COLO668 (cell line): ENCODE measurements around the gene MAP3K9.

Source experiments
- DNase-seq: peaks from one replicate; lab custom pipeline; 2025; ENCODE audit not compliant: unreplicated experiment; lab: John Stamatoyannopoulos, UW

The MAP3K9 gene

GRCh38 chr14:70821584-70822529 lies 12.5 kb upstream of the MAP3K9 start:
- DNase-seq, result peak; percentile 61

DNA sequence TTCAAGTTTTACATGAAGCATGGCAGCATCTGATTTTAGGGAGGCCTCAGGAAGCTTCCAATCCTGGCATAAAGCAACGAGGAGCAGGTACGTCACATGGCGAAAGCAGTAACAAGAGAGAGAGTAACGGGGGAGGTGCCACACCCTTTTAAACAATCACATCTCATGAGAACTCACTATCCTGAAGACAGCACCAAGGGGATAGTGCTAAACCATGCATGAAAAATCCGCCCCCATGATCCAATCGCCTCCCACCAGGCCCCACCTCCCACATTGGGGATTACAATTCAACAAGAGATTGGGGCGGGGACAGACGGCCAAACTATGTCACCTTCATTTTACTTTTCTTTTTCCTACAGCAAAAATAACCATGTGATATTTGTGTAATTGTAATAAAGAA lies 7.2 kb upstream of the MAP3K9 start:
- no peak for DNase-seq

DNA sequence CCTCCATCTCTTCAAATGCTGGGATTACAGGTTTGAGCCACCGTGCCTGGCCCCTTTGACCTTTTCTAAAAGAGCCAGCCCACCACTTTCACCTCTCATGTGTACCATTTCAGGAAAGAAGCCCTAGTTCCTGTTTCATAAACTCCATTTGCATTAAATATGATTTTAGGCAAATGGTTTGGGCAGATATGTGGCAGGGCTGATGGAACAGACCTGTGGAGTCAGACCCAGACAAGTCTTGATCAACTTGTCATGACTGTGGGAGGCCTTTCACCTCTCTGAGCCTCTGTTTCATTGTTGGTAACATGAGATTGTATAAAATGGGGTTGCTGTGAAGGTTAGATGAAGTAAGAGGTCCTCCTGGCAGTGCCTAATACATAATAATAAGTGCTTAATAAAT lies 5.2 kb upstream of the MAP3K9 start:
- DNase-seq, result no peak

DNA sequence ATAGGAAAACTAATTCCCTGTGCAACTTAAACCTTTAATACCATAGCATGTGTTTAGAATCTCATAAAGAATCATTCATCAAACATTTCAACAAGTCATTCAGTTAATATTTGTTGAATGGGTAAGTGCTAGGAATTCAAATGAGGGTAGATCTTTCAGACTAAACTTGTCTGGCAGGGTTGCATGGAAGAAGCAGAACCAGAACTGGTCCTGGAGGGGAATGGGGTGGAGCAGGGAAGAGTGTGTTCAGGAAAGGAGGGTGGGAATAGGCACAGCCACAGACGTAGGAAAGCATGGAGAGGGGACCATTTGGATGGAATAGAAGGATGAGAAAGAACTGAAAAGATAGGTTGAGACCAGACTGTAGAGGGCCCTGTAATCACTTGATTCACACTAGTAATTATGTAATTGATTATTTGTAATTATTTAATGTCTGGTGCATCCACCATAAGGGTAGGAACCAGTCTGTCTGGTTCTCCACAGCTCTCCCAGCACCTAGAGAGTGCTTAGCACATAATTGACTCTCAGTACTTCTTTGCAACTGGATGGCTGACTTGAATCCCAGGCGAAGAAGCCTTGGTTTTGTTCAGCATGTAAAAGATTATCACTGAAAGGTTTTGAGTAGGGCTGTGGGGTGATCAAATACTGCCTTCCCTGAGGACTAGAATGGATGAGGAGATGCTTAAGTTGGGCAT lies 3.0 kb upstream of the MAP3K9 start:
- DNase-seq, result no peak

DNA sequence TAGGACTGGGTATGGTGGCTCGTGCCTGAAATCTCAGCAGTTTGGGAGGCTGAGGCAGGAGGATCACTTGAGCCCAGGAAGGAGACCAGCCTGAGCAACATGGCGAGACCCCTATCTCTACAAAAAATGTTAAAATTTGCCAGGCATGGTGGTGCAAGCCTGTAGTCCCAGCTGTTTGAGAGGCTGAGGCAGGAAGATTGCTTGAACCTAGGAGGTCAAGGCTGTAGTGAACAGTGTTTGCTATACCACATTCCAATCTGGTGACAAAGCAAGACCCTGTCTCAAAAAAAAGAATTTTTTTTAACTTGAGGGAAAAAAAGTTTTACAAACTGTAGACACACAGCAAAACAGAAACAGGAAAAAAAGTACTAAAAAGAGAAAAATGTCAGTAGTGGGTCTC lies 2.3 kb upstream of the MAP3K9 start:
- no peak for DNase-seq

GRCh38 chr14:70811050-70811449 lies 1.7 kb upstream of the MAP3K9 start:
- DNase-seq, result no peak

GRCh38 chr14:70810621-70811020 lies 1.3 kb upstream of the MAP3K9 start:
- DNase-seq, result no peak

- DNase-seq, result peak; percentile 62
Observed at GRCh38 chr14:70808416-70809224, 693 bp downstream of the MAP3K9 start.

DNA sequence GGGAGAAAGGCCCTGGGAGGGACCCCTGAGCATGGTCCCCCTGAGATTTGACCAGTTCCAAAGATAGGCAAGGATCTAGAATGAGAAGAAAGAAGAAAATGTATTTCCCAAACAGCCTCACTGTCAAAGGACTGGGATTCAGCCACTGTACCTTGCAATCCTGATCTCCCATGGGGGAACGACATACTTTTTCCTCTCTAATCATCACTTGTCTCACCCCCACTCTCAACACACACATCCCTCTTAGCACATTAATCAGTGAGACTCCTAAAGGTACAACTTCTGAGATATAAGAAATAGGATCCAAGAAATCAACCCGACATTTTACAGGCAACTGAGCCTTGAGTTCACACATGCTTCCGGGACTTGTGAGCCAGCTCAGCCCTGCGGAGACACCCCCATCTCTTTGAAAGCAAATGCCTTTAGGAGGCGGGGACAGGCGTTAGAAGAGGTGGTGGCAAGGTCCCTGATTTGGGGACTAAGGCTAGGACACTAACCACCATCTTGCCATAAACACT lies 1.4 kb downstream of the MAP3K9 start:
- DNase-seq, result peak; percentile 52

GRCh38 chr14:70804556-70805162 lies 4.7 kb downstream of the MAP3K9 start:
- DNase-seq, result no peak

DNA sequence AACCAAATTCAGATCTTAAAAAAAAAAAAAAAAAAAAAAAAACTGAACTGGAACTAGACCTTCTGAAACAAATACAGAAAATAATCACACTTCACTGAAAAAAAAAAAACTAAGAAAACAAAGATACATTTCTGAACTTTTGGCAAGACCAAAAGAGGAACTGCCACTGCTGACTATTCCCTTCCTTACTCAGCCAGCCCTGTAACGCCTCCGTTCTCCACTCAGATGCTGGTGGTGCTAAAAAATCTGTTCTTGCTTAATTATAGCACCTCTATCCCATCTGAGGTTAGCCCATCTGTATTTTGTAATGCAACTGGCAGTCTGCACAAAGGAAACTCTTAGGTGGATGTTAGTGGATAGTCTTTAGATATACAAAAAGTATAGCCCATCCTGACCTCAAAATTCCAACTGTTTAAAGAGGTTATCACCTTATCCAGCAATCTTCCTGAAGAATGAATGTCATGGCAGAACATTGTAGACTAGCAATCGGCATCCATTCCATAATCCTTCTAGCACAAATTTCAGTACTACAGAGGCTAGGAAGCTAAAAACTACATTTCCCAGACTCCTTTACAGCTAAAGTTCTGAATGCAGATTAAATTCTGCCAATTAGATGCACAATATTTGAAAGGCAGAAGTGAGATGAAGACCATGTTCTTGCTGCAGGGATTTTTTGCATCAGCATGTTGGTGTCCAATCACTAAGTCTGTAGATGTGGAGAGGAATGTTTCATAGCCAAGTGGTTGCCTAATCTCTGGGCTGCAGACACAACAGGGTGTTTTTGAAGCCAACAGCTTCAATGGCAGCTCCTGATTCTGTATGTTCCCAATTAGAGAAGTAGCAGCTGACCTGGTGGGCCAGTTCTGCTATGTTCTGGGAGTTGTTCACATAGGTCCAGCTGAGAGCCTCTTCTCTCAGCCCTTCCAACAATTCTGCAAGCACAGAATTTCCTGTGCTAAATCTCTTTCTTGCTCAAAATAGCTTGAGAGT lies 5.7 kb downstream of the MAP3K9 start:
- DNase-seq, result no peak

DNA sequence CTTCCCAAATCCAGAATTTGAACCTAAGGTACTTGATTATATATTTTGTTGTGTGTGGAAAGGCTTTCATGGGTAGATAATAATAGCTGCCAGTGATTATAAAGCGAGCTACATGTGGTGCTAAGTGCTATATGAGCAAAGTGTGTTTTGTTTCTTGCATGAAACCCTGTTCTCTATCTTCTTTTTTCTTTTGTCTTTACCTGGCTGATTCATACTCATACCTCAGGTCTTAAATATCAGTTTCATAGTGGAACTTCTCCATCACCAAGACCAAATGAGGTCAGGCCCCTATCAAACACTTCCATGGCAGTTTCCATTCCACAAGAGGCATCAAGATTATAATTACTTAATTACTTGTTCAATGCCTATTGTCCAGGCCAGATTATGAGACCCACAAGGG lies 6.9 kb downstream of the MAP3K9 start:
- DNase-seq, result no peak

DNA sequence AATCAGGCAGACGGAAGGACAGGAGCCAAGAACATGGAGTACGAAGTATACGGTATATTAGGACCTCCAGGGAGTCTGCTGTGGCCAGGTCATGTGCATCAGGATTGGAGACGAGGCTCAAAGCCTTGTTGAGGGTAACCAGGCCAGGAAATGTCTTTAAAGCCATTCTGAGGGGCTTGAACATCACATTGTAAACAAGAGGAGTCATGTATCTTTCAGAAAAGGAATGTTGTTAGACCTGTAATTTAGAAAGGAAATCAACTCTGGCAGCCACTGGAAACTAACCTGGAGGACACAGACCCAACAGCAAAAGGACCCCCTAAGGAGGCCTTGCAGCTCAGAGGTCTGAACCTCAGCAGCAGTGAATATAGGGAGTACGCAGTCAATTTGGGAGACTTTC lies 7.5 kb downstream of the MAP3K9 start:
- DNase-seq, result no peak

DNA sequence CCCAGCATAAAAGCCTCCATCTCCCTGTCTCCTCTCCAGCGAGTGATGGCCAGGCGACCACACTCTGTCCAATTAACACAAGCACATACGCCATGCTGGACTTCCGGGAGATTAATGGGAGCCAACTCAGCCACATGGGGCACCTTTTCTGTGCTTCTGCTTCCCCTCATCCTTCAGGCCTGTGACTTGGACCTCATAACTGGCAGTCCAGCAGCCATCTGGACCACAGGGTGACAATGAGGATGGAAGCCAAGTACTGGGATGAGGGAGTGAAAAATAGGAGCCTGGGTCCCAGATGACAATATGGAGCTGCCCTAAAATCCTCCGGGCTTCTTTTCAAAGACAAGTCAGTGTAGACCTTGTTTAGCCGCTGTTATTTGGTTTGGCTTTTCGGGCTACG lies 12.8 kb downstream of the MAP3K9 start:
- no peak for DNase-seq

DNA sequence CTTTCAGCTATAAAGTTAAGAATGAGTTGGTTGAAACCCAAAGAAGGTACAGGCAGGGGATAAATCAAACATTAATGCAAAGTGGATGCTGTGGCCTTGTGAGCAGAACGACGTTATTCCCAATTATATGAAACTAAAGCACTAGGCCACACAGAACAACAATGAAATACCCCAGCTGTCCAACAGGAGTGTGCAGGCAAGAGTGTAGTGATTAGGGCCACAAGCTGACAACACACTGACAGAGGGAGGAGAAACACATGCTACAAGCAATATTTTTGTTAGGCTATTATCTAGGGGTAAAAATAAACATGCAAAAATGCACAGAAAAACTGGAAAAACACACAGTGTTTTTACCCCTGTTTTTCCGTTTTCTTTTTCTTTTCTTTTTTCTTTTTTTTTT lies 15.0 kb downstream of the MAP3K9 start:
- DNase-seq, result no peak

DNA sequence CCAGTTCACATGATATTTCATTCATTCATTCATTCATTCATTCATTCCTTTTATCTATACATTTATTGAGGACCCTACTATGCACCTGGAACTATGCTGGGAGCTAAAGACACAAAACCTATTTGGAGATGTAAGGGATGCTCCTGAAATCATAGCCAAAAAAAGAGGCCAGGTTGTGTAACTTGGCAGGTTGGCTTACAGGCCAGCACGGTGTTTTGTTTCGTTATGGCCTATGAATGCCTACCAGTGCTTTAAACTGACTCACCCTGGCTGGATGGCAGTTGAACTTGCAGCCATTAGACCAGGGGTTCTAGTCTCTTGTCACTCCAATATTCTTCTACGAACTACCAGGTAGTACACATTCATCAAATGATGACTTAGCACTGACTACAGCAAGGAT lies 15.7 kb downstream of the MAP3K9 start:
- no peak for DNase-seq

DNA sequence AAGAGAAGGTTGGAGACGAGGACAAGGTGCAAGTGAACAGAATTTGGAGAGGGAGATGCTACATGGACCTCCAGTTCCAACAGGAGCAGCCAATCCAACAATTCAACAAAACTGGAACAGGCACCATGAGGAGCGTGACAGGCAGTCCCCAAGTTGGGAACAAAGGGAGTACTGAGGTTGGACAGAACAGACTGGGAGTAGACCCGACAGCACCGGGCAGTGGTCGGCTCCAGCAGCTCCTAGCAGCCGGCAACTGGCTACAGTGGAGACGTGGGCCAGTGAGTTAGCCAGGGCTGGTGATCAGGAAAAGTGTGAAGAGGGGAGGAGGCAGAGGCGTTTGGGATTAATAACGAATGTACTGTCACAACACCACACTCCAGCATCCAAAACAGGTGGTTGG lies 16.4 kb downstream of the MAP3K9 start:
- DNase-seq, result no peak

GRCh38 chr14:70791971-70792370 lies 17.3 kb downstream of the MAP3K9 start:
- DNase-seq, result no peak

- DNase-seq, result no peak
Observed at GRCh38 chr14:70789961-70790360, 19.4 kb downstream of the MAP3K9 start.

- no peak for DNase-seq
Observed at GRCh38 chr14:70789361-70789760, 20.0 kb downstream of the MAP3K9 start.
